H1 (cell line): ENCODE measurements around the gene RILPL2. TPM values are rescaled to one million over a fixed set of nuclear protein-coding genes. Genes with fewer than 3 reads are reported as not detected.

Experiments used
- CTCF ChIA-PET: fragments of 300-600 bp; sonication (Branson Sonifier 250); formaldehyde crosslinking; loops from one replicate; lab custom pipeline; 2021; ENCODE audit not compliant: partially characterized antibody; lab: Charles Lee
- POLR2A ChIA-PET: fragments of 300-600 bp; sonication (Branson Sonifier 250); formaldehyde crosslinking; loops from one replicate; lab custom pipeline; 2021; ENCODE audit warnings: inconsistent platforms; ENCODE audit not compliant: partially characterized antibody; lab: Charles Lee
- DNase-seq, 2 experiments: peaks; one replicate each; pipeline versions ENCODE4 v3.0.0 to v3.0.0-alpha.2; 2010 to 2022; ENCODE audit warnings: low spot score in 2 of 2, low read depth in 1 of 2, mixed read lengths in 1 of 2
- FAIRE-seq: peaks from 2 replicates; lab custom pipeline; 2011; peaks lifted over from hg19 to GRCh38; lab: Jason Lieb, UNC
- H2AFZ ChIP-seq: 2 replicates; pipeline ENCODE4 v1.8.1; 2012; ENCODE audit warnings: low read length, inconsistent platforms
- H2AK5ac ChIP-seq: 2 replicates; pipeline ENCODE4 v1.6.1; 2013; ENCODE audit warnings: low read depth, low read length
- H2BK120ac ChIP-seq: replicated peaks from 2 replicates; pipeline ENCODE3; 2013; ENCODE audit warnings: low read depth, low read length, inconsistent platforms
- H2BK12ac ChIP-seq: 2 replicates; pipeline ENCODE4 v1.6.1; 2013; ENCODE audit warnings: low read depth, low read length
- H2BK15ac ChIP-seq: 2 replicates; pipeline ENCODE4 v1.6.1; 2013; ENCODE audit warnings: low read length
- H2BK20ac ChIP-seq: 2 replicates; pipeline ENCODE4 v1.6.1; 2013; ENCODE audit warnings: low read length
- H2BK5ac ChIP-seq: 2 replicates; pipeline ENCODE4 v1.6.1; 2013; ENCODE audit warnings: low read depth, low read length
- H3K14ac ChIP-seq: 2 replicates; pipeline ENCODE4 v1.6.1; 2013; ENCODE audit warnings: inconsistent platforms; ENCODE audit not compliant: insufficient read length
- H3K18ac ChIP-seq: 2 replicates; pipeline ENCODE4 v1.6.1; 2013; ENCODE audit warnings: low read length; ENCODE audit errors: extremely low read depth
- H3K23ac ChIP-seq: 2 replicates; pipeline ENCODE4 v1.6.1; 2013; ENCODE audit warnings: inconsistent platforms; ENCODE audit not compliant: insufficient read length
- H3K23me2 ChIP-seq: 2 replicates; pipeline ENCODE4 v1.6.1; 2013; ENCODE audit warnings: low read depth, low read length
- H3K27ac ChIP-seq: 2 replicates; pipeline ENCODE4 v1.6.1; 2011; ENCODE audit warnings: low read depth, low read length, inconsistent platforms
- H3K27me3 ChIP-seq, 4 experiments: replicated peaks in 1 of 4; 1 replicate in 1 of 4; 2 replicates in 3 of 4; pipeline versions ENCODE4 v1.6.1 to v1.8.1; 2011 to 2013; ENCODE audit warnings: low read length in 3 of 4, mild to moderate bottlenecking in 3 of 4, inconsistent platforms in 2 of 4, mixed read lengths in 2 of 4, moderate library complexity in 1 of 4; ENCODE audit not compliant: control insufficient read depth in 3 of 4, insufficient read depth in 3 of 4; ENCODE audit errors: extremely low read depth in 1 of 4
- H3K36me3 ChIP-seq, 4 experiments: 2 replicates each; pipeline versions ENCODE4 v1.6.1 to v1.8.1; 2011 to 2013; ENCODE audit warnings: mild to moderate bottlenecking in 4 of 4, low read length in 3 of 4, moderate library complexity in 2 of 4, control low read depth in 1 of 4, inconsistent platforms in 1 of 4; ENCODE audit not compliant: insufficient read depth in 4 of 4, control insufficient read depth in 2 of 4
- H3K4ac ChIP-seq: replicated peaks from 2 replicates; pipeline ENCODE3; 2013; ENCODE audit warnings: low read length, low read depth, mixed read lengths, inconsistent platforms; ENCODE audit not compliant: insufficient read length
- H3K4me1 ChIP-seq, 4 experiments: replicated peaks in 1 of 4; 1 replicate in 1 of 4; 2 replicates in 3 of 4; pipeline versions ENCODE4 v1.6.1 to v1.8.1; 2011 to 2013; ENCODE audit warnings: low read length in 3 of 4, inconsistent platforms in 2 of 4, mixed read lengths in 1 of 4; ENCODE audit not compliant: insufficient read depth in 4 of 4, control insufficient read depth in 3 of 4
- H3K4me2 ChIP-seq, 2 experiments: 2 replicates each; pipeline versions ENCODE4 v1.6.1 to v1.8.1; 2011 to 2013; ENCODE audit warnings: low read depth in 2 of 2, low read length in 2 of 2, control low read depth in 1 of 2, inconsistent platforms in 1 of 2, mild to moderate bottlenecking in 1 of 2; ENCODE audit not compliant: insufficient read depth in 1 of 2
- H3K4me3 ChIP-seq, 4 experiments: fragments of 200-600, 300-600 bp in 1 of 4; sonication (generic), shearing (Covaris generic), sonication (Bioruptor Twin) in 1 of 4; 2 replicates each; pipeline versions ENCODE4 v1.5.1 to v1.8.1; 2011 to 2016; ENCODE audit warnings: low read length in 4 of 4, low read depth in 3 of 4, control low read depth in 2 of 4, inconsistent platforms in 2 of 4, mild to moderate bottlenecking in 2 of 4, mixed read lengths in 1 of 4, moderate library complexity in 1 of 4; ENCODE audit not compliant: insufficient read depth in 2 of 4; ENCODE audit errors: extremely low read depth in 1 of 4
- H3K56ac ChIP-seq: replicated peaks from 2 replicates; pipeline ENCODE3; 2013; ENCODE audit warnings: low read depth, mild to moderate bottlenecking, mixed read lengths, low read length, inconsistent platforms; ENCODE audit not compliant: insufficient read length
- H3K79me1 ChIP-seq: 2 replicates; pipeline ENCODE4 v1.6.1; 2013; ENCODE audit warnings: low read depth, low read length, control low read depth
- H3K79me2 ChIP-seq, 2 experiments: 2 replicates each; pipeline versions ENCODE4 v1.6.1 to v1.8.1; 2012 to 2013; ENCODE audit warnings: low read length in 2 of 2, mild to moderate bottlenecking in 2 of 2, inconsistent platforms in 1 of 2; ENCODE audit not compliant: insufficient read depth in 2 of 2, control insufficient read depth in 1 of 2
- H3K9ac ChIP-seq, 4 experiments: replicated peaks in 1 of 4; 1 replicate in 1 of 4; 2 replicates in 3 of 4; pipeline versions ENCODE4 v1.6.1 to v1.8.1; 2011 to 2013; ENCODE audit warnings: low read depth in 3 of 4, low read length in 3 of 4, control low read depth in 2 of 4, mild to moderate bottlenecking in 2 of 4, moderate library complexity in 2 of 4, inconsistent platforms in 1 of 4; ENCODE audit errors: extremely low read depth in 1 of 4
- H3K9me3 ChIP-seq, 2 experiments: 2 replicates each; pipeline versions ENCODE4 v1.6.1 to v1.8.1; 2012 to 2013; ENCODE audit warnings: mild to moderate bottlenecking in 2 of 2, moderate library complexity in 2 of 2, control low read depth in 1 of 2, inconsistent platforms in 1 of 2, low read depth in 1 of 2, low read length in 1 of 2, mixed read lengths in 1 of 2; ENCODE audit not compliant: insufficient read depth in 2 of 2
- H4K20me1 ChIP-seq, 2 experiments: replicated peaks in 1 of 2; 2 replicates each; pipeline versions ENCODE3 to v1.8.1; 2011 to 2013; ENCODE audit warnings: inconsistent platforms in 2 of 2, low read length in 2 of 2, mild to moderate bottlenecking in 1 of 2; ENCODE audit not compliant: insufficient read depth in 2 of 2, control insufficient read depth in 1 of 2
- H4K5ac ChIP-seq: 2 replicates; pipeline ENCODE4 v1.6.1; 2013; ENCODE audit warnings: low read length, low read depth, mixed read lengths, inconsistent platforms; ENCODE audit not compliant: insufficient read length
- H4K8ac ChIP-seq: 2 replicates; pipeline ENCODE4 v1.8.0; 2013; ENCODE audit warnings: mild to moderate bottlenecking, moderate library complexity, low read length, inconsistent platforms; ENCODE audit not compliant: insufficient read depth; ENCODE audit errors: extremely low read depth
- H4K91ac ChIP-seq: replicated peaks from 2 replicates; pipeline ENCODE3; 2013; ENCODE audit warnings: low read length, mixed read lengths, inconsistent platforms; ENCODE audit not compliant: insufficient read length
- CBX8 ChIP-seq: fragments of 300-800, 300-1000 bp; sonication (generic); IDR thresholded peaks from 2 replicates; pipeline ENCODE4 v1.7.1; 2016; ENCODE audit warnings: low read depth, low read length, borderline replicate concordance
- CEBPB ChIP-seq: IDR thresholded peaks from 2 replicates; pipeline ENCODE4 v1.6.1; 2012; ENCODE audit warnings: low read depth, low read length
- CHD1 ChIP-seq: IDR thresholded peaks from 2 replicates; pipeline ENCODE4 v1.6.1; 2012; ENCODE audit warnings: low read depth, low read length, improper control_type of control experiment
- HDAC6 ChIP-seq: IDR thresholded peaks from one replicate; pipeline ENCODE4 v1.7.1; 2012; ENCODE audit warnings: low read depth, mild to moderate bottlenecking, inconsistent platforms, low read length, moderate library complexity
- JUND ChIP-seq: IDR thresholded peaks from 2 replicates; pipeline ENCODE4 v1.6.1; 2011; ENCODE audit warnings: mild to moderate bottlenecking, improper control_type of control experiment, low read length
- NRF1 ChIP-seq: IDR thresholded peaks from 2 replicates; pipeline ENCODE4 v1.6.1; 2011; ENCODE audit warnings: mild to moderate bottlenecking, low read depth, low read length, improper control_type of control experiment
- POLR2AphosphoS5 ChIP-seq: IDR thresholded peaks from 2 replicates; pipeline ENCODE4 v1.6.1; 2011; ENCODE audit warnings: low read depth, low read length
- RBBP5 ChIP-seq: IDR thresholded peaks from 2 replicates; pipeline ENCODE4 v1.7.1; 2012; ENCODE audit warnings: low read depth, mild to moderate bottlenecking, inconsistent platforms, low read length, moderate library complexity, borderline replicate concordance
- RFX5 ChIP-seq: IDR thresholded peaks from 2 replicates; pipeline ENCODE4 v1.6.1; 2011; ENCODE audit warnings: low read depth, low read length, improper control_type of control experiment, borderline replicate concordance
- RXRA ChIP-seq: IDR thresholded peaks from 2 replicates; pipeline ENCODE4 v1.6.1; 2011; ENCODE audit warnings: low read depth, mild to moderate bottlenecking, low read length, moderate library complexity; ENCODE audit not compliant: insufficient read depth
- SIN3A ChIP-seq, 2 experiments: IDR thresholded peaks in 1 of 2; conservative IDR thresholded peaks in 1 of 2; 2 replicates each; pipeline ENCODE4 v1.6.1; 2011 to 2012; ENCODE audit warnings: low read length in 2 of 2, improper control_type of control experiment in 1 of 2, low read depth in 1 of 2, mild to moderate bottlenecking in 1 of 2
- YY1 ChIP-seq: IDR thresholded peaks from 2 replicates; pipeline ENCODE4 v1.6.1; 2011; ENCODE audit warnings: low read depth, mild to moderate bottlenecking, low read length
- WGBS, 2 experiments: shearing (Covaris generic) in 1 of 2; methylation state at CpG; one replicate each; pipeline versions ENCODE4 v1.1.6 to v1.1.7; 2013 to 2015; ENCODE audit warnings: low lambda C conversion rate in 2 of 2, mixed read lengths in 2 of 2, inconsistent platforms in 1 of 2, low coverage in 1 of 2, missing lambda C conversion rate in 1 of 2; ENCODE audit not compliant: insufficient replicate concordance in 2 of 2, insufficient coverage in 1 of 2, insufficient read length in 1 of 2; ENCODE audit errors: extremely low coverage in 1 of 2, missing lambda C conversion rate in 1 of 2; 5-methylcytosine and 5-hydroxymethylcytosine counted together
- polyA plus RNA-seq, 7 experiments: library from polyadenylated mRNA; depleted of rRNA in 3 of 7; stranded (reverse) in 5 of 7; unstranded in 2 of 7; fragments of >200 nt in 5 of 7; fragments of 200-250 nt in 2 of 7; gene quantifications; 1 replicate in 5 of 7; 2 replicates in 1 of 7; 4 replicates in 1 of 7; pipeline versions ENCODE4 v1.2.1 to v1.2.3, GENCODE V29; 2011 to 2013; ENCODE audit warnings: missing spikeins in 2 of 7, mixed read lengths in 2 of 7
- total RNA-seq: library from RNA; stranded (reverse); fragmentation: NEBNext Ultra II Directional; extraction: Animal tissue kit (Norgen Biotek cat#: 25700); gene quantifications from 2 replicates; pipeline ENCODE4 v1.2.1, GENCODE V29; 2021
- TF ChIP-seq, protein P1 (sequence below): IDR thresholded peaks from 2 replicates; pipeline ENCODE4 v1.6.1; 2012; ENCODE audit warnings: low read length, inconsistent platforms

Gene RILPL2
- total and polyA plus RNA-seq, 2 of the 8 experiments (the other 6 are each of a cell fraction or from before 2014, with no cell fraction given) = 0.77 to 1.4 TPM

DNA sequence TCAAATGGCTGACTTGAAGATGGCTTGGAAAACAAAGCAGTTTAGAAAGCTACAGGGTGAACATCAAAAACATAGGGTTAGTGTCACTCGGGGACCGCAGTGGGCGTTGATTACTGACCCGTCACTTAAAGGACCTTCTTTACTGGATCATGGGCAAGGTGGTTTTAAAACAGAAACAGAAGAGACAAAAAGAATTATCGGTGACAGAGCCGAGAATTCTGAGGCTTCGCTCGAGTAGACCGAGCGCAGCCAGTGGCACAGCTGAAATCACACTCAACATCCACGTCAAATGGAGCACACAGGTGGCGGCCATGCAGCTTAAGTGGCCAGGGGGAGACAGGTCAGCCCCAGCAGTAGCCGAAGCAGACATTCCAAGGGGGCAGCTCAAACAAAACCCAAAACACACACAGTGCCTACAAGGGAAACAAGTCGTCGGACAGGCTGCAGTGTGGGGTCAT is 38.8 kb upstream of the RILPL2 start:
- no peak overlapping the region for H3K9ac ChIP-seq
- H3K27ac ChIP-seq = no peak overlapping the region
- 94% methylated on average over 15 of the region's 15 CpGs; no CpG with 5 or more reads in 1 of the 2 experiments for WGBS, 2 experiments
- H3K18ac ChIP-seq = no peak overlapping the region
- no peak overlapping the region for H4K91ac ChIP-seq
- H3K79me1 ChIP-seq = no peaks in the 10 kb centered on the region
- no peak overlapping the region for H2BK20ac ChIP-seq
- H3K4me3 ChIP-seq = no peak overlapping the region
- no peak overlapping the region for H4K5ac ChIP-seq
- POLR2A ChIA-PET = interaction anchor here (1.0 to 1.1 kb wide), 2 partner anchors 11 to 15 kb away, joined by 4 to 5 read pairs; no protein-coding TSS in a partner anchor
- H3K79me2 ChIP-seq = no peaks in the 10 kb centered on the region
- no peaks in the 10 kb centered on the region for H3K27me3 ChIP-seq
- CTCF ChIA-PET = interaction anchor here (0.6 to 0.8 kb wide), 2 partner anchors 10 to 14 kb away, joined by 3 read pairs; no protein-coding TSS in a partner anchor
- H3K23ac ChIP-seq = no peak overlapping the region
- no peak overlapping the region for H2AFZ ChIP-seq
- H3K9me3 ChIP-seq = no peaks in the 10 kb centered on the region
- FAIRE-seq (no peak), DNase-seq (no peak)
- H4K20me1 ChIP-seq = peaks cover 0 to 3% of the 10 kb centered on the region in 2 experiments
- no peak overlapping the region for H2BK5ac ChIP-seq
- H4K8ac ChIP-seq = no peak overlapping the region
- H3K4ac ChIP-seq = no peak overlapping the region
- no peak overlapping the region for H2AK5ac ChIP-seq
- H2BK12ac ChIP-seq = no peak overlapping the region
- no peak overlapping the region for H3K56ac ChIP-seq
- H3K4me1 ChIP-seq = no peaks in the 10 kb centered on the region
- no peak overlapping the region for H2BK120ac ChIP-seq
- H3K36me3 ChIP-seq = peaks cover 0 to 14% (median 1%) of the 10 kb centered on the region in 4 experiments; a peak in 4 of 8 replicates
- no peak overlapping the region for H3K4me2 ChIP-seq
- no peaks in the 10 kb centered on the region for H3K23me2 ChIP-seq
- no peak overlapping the region for H2BK15ac ChIP-seq
- no peak overlapping the region for H3K14ac ChIP-seq
- TF ChIP-seq JUND (no peak), CHD1 (no peak), CEBPB (no peak), YY1 (no peak), RBBP5 (no peak), SIN3A (conservative IDR thresholded peaks at IDR 0.05 in 1 of 2, IDR thresholded peaks at IDR 0.05 in 1 of 2; ENCODE audit: low read depth in 1 of 2, low read length in 2 of 2) (no peak), RXRA (no peak), NRF1 (no peak), CBX8 (no peak), RFX5 (no peak), HDAC6 (no peak), POLR2AphosphoS5 (no peak)
- TF ChIP-seq, protein P1, sequence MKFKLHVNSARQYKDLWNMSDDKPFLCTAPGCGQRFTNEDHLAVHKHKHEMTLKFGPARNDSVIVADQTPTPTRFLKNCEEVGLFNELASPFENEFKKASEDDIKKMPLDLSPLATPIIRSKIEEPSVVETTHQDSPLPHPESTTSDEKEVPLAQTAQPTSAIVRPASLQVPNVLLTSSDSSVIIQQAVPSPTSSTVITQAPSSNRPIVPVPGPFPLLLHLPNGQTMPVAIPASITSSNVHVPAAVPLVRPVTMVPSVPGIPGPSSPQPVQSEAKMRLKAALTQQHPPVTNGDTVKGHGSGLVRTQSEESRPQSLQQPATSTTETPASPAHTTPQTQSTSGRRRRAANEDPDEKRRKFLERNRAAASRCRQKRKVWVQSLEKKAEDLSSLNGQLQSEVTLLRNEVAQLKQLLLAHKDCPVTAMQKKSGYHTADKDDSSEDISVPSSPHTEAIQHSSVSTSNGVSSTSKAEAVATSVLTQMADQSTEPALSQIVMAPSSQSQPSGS = no peak
